Osteoblast (primary cell): ENCODE data around the gene YY1. TPM values are rescaled to one million over a fixed set of nuclear protein-coding genes. Genes with fewer than 3 reads are reported as not detected.
A peak's percentile ranks its signal among the peaks of the same experiment; 100 is the strongest.

Experiments
- DNase-seq: peaks from one replicate; pipeline ENCODE4 v3.0.0; 2011; ENCODE audit warnings: low spot score, mixed read lengths; ENCODE audit not compliant: insufficient read length; ENCODE audit errors: missing footprints
- H2AFZ ChIP-seq: 2 replicates; pipeline ENCODE4 v1.6.0; 2011; ENCODE audit warnings: mild to moderate bottlenecking, low read length
- H3K27ac ChIP-seq: 2 replicates; pipeline ENCODE4 v1.5.1; 2011; ENCODE audit warnings: mild to moderate bottlenecking, low read depth, low read length, moderate library complexity
- H3K27me3 ChIP-seq: 2 replicates; pipeline ENCODE4 v1.6.0; 2012; ENCODE audit warnings: mild to moderate bottlenecking, control low read depth, inconsistent platforms, low read length, moderate library complexity; ENCODE audit not compliant: insufficient read depth
- H3K36me3 ChIP-seq: 2 replicates; pipeline ENCODE4 v1.5.1; 2011; ENCODE audit warnings: mild to moderate bottlenecking, low read length, control low read depth, moderate library complexity; ENCODE audit not compliant: insufficient read depth
- H3K4me1 ChIP-seq: 2 replicates; pipeline ENCODE4 v1.5.1; 2011; ENCODE audit warnings: mild to moderate bottlenecking, low read length, control low read depth, moderate library complexity; ENCODE audit not compliant: insufficient read depth
- H3K4me2 ChIP-seq: 2 replicates; pipeline ENCODE4 v1.6.0; 2011; ENCODE audit warnings: mild to moderate bottlenecking, low read length; ENCODE audit not compliant: insufficient read depth
- H3K4me3 ChIP-seq: fragments of 200-600 bp; sonication (generic); 3 replicates; pipeline ENCODE4 v1.5.1; 2012; ENCODE audit warnings: mild to moderate bottlenecking, low read length, inconsistent platforms; ENCODE audit not compliant: insufficient read depth
- H3K79me2 ChIP-seq: 2 replicates; pipeline ENCODE4 v1.6.0; 2012; ENCODE audit warnings: mild to moderate bottlenecking, low read length, control low read depth, inconsistent platforms; ENCODE audit not compliant: insufficient read depth
- H3K9me3 ChIP-seq: 2 replicates; pipeline ENCODE4 v1.5.1; 2011; ENCODE audit warnings: low read depth, low read length, control low read depth
- H4K20me1 ChIP-seq: 2 replicates; pipeline ENCODE4 v1.6.0; 2012; ENCODE audit warnings: mild to moderate bottlenecking, low read length, control low read depth; ENCODE audit not compliant: insufficient read depth
- CTCF ChIP-seq: IDR thresholded peaks from 2 replicates; pipeline ENCODE4 v1.5.1; 2011; ENCODE audit warnings: mild to moderate bottlenecking, low read depth, low read length, moderate library complexity; ENCODE audit errors: extremely low read depth
- total RNA-seq: library from RNA; depleted of rRNA; stranded (reverse); fragments of >200 nt; gene quantifications from 2 replicates; pipeline ENCODE4 v1.2.3, GENCODE V29; 2012

The YY1 gene
- 45.2 and 47.1 TPM in 2 replicates for total RNA-seq

- peak; percentile 100 for DNase-seq
- Histone ChIP-seq H3K9me3 (no peaks in the 10 kb centered on the region), H3K4me2 (peak within 1 kb of the TSS; percentile 97), H3K4me1 (peaks cover 24% of the 10 kb centered on the region), H3K36me3 (no peaks in the 10 kb centered on the region), H3K27me3 (no peaks in the 10 kb centered on the region), H3K4me3 (peak within 1 kb of the TSS; percentile 95), H3K79me2 (peaks cover 83% of the 10 kb centered on the region), H3K27ac (peak within 1 kb of the TSS; percentile 91), H4K20me1 (peaks cover 45% of the 10 kb centered on the region), H2AFZ (peak within 1 kb of the TSS; percentile 65)
- no peak for TF ChIP-seq CTCF
These were observed at the start of gene YY1 for GRCh38 chr14:100238419-100239210. Gene YY1, plus strand, starts transcription at chr14:100239144. Its CDS starts 101 bp downstream, at chr14:100239245.

GRCh38 chr14:100190126-100190525 is 48.8 kb upstream of the YY1 start:
- Histone ChIP-seq H3K9me3 (no peaks in the 10 kb centered on the region), H3K27me3 (no peaks in the 10 kb centered on the region), H3K27ac (no peak overlapping the region), H2AFZ (no peak overlapping the region), H3K36me3 (no peaks in the 10 kb centered on the region), H4K20me1 (no peaks in the 10 kb centered on the region), H3K79me2 (no peaks in the 10 kb centered on the region), H3K4me2 (no peak overlapping the region), H3K4me3 (no peak overlapping the region), H3K4me1 (peaks cover 12% of the 10 kb centered on the region)
- TF ChIP-seq CTCF: no peak
- DNase-seq: peak; percentile 22

GRCh38 chr14:100191584-100192249 is 47.2 kb upstream of the YY1 start:
- H2AFZ ChIP-seq: peak overlapping the region; percentile 99
- no peaks in the 10 kb centered on the region for H3K9me3 ChIP-seq
- H3K4me2 ChIP-seq: peak overlapping the region; percentile 84
- H3K79me2 ChIP-seq: no peaks in the 10 kb centered on the region
- no peaks in the 10 kb centered on the region for H3K27me3 ChIP-seq
- no peak for TF ChIP-seq CTCF
- DNase-seq: peak; percentile 31
- H3K36me3 ChIP-seq: no peaks in the 10 kb centered on the region
- H3K4me3 ChIP-seq: no peak overlapping the region
- H4K20me1 ChIP-seq: no peaks in the 10 kb centered on the region
- peaks cover 12% of the 10 kb centered on the region for H3K4me1 ChIP-seq
- no peak overlapping the region for H3K27ac ChIP-seq

- TF ChIP-seq CTCF: no peak
- Histone ChIP-seq H3K79me2 (no peaks in the 10 kb centered on the region), H3K4me2 (peak overlapping the region; percentile 84), H3K36me3 (no peaks in the 10 kb centered on the region), H3K4me1 (peaks cover 12% of the 10 kb centered on the region), H3K27ac (peak overlapping the region; percentile 91), H3K27me3 (no peaks in the 10 kb centered on the region), H3K9me3 (no peaks in the 10 kb centered on the region), H3K4me3 (peak overlapping the region; percentile 72), H2AFZ (peak overlapping the region; percentile 99), H4K20me1 (no peaks in the 10 kb centered on the region)
- peak; percentile 87 for DNase-seq
These were observed 46.7 kb upstream of the YY1 start for GRCh38 chr14:100192250-100192671.
